Midbrain (tissue), 1 donor: Measurements from ENCODE around the gene SPRN.
"Not testable (repeated sequence)": the region's sequence is repeated elsewhere in the genome, so short reads cannot be mapped to it uniquely, and the experiment has no call there.

Experiments
- DNase-seq: peaks from one replicate; lab custom pipeline; 2025; lab: John Stamatoyannopoulos, UW

The SPRN gene

DNA sequence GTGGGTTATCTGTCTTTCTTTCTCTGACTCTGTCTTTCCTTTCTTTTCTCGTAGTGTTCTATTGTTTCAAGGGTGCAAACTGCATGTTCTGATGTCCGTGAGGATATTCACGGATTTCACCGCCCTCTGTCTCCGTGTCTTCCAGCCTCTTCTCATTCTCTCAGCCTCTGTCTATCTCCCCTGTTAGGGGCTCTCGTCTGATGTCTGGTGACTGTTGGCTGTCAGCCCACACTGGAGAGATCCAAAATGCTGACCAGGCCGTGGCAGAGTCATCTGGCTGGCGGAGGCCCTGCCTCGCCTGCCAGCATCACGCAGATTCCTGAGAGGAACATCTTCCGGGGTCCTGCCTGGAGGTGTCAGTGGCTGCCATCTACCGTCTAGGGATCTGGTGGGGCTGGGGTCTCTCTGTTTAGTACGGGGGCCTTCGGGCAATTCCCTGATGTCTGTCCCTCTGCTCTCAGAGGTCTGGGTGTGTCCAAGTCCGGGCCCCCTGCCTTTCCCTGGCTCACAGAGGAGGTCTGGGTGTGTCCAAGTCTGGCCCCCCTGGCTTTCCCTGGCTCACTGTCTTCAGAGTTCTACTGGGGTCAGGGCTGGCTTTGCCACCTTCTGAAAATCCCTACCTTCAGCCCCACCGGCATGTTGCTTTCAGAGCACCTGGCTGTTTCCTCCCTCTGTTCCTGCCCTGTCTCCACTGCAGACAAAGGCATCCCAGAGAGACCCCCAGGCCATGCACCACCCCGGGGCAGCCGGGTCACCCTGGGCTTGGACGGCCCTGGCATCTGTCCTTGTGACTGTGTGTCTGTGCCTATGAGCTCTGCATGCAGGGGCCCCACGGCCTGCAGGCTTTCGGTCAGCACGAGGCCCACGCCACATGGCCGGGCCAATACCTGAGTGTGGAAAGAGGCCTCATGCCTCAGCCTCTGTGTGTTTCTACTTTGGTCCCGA is 15.4 kb upstream of the SPRN start:
- DNase-seq: no peak

DNA sequence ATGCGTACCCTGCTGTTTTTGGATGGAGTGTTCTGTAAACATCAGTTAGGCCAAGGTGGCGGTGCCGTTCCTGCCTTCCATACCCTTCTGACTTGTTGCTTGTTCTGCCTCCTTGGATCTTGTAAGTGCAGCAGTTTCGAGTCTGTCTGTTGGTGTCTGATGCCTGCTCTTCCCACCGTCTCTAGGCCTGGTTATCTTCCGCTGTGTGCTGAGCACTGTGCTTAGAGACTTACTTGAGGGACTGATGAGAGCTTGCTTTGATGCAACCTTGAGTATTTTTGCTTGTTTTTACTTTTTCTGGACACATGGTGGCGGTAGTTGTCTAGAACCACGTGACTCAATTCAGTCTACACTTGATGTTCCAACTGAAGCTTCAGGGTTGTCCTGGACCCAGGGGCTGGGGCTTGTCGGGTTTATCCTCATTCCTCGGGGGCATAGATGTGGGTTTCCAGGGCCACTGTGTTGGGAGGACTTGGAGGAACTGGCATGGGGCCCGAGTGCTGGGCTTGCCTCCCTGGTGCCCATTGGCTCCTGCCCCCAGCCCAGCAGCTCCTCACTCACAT is 14.4 kb upstream of the SPRN start:
- DNase-seq: no peak

DNA sequence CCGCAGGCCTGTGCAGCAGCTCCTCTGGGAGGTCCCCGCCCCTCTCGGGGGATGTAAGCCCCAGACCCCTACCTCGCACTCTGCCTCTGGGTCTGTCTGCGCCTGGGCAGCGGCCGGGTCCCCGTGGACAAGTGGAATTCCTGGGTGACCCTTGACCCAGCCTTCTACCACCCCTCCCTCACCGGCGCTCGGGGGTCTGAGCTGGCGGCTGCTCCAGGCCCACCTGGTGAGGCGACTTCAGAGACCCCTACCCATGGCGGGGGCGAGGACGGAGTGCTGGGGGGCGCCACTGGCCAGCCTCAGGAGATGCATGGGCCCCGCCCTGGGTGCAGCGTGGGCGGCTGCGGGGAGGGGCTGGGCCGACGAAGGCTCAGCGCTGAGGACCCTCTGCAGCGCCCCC is 8.4 kb upstream of the SPRN start:
- DNase-seq: not testable (repeated sequence)

DNA sequence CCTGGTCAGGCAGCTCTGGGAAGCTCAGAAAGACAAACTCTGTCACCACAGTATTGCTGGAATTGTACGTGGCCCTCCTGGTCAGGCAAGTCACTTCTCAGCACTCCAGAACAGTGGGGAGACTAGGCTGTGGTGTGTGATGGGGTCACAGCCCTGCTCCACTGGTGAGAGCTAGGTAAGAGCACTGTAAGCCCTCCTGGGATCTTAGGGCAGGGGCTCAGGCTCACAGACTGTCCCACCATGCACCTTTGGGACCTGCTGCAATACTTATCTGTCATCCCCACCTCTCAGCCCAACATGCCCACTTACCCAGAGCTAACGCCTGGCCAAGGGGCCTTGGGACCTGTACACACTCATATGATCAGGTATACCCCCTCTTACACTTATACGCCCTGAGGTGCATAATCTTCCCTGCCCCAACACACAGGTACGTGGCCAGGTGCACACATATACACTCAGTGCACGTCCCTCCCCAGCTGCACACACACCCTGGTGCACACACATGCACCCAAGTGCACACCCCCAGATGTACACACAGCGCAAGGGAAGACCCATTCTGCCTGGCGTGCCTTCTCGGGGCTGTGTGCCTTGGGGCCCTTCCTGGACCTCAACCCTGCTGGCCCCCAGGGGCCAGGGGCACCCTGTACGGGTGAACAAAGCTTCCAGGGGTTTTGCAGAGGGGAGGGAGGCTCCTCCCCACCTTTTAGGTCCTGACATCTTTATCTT is 7.6 kb upstream of the SPRN start:
- DNase-seq: not testable (repeated sequence)

DNA sequence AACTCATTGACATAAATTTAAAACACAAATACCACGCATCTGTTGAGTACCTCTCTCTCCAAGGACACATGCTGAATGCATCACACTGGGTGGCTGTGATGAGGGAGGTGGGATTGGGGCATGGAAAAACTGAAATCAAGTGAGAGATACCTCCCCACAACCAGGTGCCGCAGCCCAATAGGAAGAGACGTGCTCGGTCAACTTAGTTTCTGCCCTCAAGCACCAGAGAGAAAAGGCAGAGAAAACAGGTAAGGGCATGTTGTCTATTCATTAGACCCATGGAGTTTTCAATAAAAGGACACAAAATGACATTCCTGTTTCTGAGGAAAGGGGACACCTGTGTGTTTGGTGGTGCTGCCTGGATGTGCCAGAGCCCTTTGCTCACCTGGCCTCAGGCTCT is 5.1 kb upstream of the SPRN start:
- not testable (repeated sequence) for DNase-seq

DNA sequence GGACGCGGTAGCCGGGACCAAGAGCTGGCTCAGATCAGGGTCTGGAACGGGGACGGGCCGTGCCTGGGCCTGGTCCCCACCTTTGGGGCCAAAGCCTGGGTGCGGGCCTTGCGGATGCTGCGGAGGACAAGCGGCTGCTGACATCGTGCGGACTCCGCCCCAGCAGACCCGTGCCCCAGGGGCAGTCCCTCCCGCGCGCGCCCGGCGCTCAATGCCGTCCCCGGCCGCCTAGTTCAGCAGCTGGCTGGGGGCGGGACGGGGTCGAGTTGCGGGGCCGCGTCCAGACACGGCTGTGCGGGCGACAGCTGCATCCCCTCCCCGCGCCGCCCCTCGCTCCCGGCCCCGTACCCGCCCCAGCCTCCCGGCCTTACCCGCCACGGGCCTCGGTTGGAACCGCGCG is 323 bp downstream of the SPRN start:
- DNase-seq: not testable (repeated sequence)

DNA sequence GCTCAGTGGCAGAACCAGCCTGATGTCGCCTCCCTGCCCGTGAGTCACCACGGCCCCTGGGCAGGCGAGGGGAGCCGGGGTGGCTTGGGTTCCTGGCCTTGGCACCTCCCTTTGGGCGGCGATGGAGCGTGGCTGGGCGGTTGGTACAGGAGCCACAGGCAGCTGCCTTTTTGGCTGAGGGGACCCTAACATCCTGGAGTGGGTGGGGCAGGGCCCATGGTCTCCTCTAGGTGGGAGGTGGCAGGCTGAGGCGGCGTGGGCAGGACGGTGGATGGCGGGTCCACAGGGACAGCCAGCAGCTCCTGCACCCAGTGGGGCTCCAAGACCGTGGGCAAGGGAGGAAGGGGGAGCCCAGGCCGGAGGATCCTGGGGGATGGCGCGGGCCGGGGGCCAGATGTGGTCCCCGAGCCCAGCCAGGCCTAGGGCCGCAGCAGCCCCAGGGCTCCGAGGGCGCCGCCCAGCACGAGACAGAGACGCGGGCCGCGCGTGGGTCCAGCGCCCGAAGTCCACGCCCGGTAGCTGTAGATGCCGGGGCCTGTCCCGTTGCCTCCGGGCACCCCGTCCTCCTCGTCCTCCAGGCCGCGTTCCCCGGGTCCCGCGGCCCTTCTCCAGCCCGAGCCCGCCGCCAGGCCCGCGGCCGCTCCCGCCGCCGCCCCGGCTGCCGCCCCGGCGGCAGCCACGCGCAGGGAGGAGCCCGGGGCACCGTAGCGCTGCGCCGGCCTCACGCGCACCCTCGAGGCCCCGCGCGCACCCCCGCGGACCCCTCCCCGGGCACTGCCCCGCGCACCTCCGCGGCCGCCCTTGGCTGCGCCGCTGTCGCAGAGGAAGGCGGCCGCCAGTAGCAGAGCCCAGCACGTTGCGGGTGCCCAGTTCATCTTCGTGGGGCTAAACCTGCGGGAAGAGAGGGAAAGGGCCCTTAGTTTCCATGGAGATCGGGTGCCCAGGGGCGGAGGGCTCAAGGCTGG is 1.3 kb downstream of the SPRN start:
- DNase-seq: no peak

DNA sequence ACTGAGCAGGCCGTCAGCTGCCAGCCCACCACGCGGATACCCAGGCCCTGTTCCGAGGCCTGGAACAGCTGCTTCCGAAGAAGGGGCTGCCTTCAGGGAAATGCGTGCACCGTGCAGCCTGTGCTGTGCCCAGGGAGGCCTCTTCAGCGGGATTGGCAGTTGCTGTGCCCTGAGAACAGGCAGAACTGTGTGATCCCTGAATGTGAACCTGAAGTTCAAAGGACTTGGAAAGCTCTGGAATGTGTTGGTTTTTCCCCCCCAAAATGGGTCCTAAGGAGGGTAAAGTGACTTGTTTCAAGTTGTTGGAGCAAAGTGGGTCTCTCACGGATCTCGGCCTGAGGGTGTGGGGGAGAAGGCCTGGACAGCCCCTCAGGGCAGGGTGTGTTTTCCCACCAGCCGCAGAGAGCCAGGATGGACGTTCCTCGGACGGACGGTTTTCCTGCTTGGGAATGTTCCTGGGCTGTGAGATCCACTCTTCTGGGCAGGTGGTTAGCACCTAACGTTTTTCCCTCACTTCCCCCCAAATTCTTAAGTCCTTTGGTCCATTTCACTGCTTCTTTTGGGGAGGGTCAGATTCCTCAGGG is 2.1 kb downstream of the SPRN start:
- DNase-seq: no peak

DNA sequence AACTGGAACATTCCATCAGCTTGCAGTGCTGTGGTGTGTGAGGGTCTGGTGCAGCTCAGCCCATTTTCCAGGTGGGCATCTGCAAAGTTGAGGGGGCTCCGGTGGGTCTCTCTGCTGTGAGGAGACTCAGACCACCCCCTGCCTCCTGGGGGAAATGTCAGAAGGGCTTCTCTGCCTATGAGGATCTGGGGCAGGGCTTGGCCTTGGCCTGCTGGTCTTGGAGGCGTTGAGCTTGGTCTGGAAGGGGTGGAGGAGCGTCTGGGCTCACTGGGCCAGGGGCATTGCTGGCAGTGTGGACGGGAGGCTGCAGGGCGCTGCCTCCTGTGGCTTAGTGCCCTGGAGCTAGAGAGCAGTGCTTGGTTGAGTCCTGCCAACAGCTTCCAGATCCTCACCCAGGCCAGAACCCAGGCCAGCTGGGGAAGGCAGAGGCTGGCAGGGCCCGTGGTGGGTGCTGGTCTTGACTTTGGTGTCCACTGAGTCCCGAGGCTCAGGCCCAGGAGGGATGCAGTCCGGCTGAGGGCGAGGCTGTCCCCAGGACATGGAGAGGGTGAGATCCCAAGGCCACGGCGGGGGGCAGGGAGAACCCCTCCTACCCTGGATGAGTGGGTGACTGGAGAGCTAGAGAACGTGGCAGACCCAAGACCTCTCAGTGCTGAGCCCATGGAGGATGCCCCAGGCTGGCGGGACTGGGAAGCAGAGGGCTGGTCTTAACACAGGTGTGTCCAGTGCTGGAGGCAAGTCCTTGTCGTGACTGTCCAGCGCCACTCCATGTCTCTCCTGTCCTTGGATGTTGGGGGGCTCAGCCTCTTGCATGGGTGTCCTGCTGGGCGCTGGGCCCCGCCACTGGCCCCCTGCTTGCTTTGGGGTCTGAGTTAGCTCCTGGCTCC is 2.8 kb downstream of the SPRN start:
- no peak for DNase-seq

DNA sequence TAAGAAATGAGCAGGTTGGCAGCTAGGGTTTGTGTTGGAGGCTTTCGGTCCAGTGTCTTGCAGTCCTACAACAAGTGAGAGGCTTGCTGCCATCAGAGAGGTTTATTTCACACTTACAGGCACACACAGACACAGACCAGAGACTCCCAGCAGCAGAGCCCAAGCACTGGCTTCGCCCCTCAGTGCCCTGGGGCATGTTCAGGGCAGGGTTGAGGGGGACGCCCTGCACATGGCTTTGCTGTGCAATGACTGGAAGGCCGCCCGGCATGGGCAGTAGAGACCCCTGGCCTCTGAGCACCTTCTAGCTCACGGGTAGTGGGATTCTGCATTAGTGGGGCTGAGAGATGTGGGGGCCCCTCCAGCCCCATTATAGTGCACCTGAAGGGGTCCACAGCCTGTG is 3.8 kb downstream of the SPRN start:
- no peak for DNase-seq

DNA sequence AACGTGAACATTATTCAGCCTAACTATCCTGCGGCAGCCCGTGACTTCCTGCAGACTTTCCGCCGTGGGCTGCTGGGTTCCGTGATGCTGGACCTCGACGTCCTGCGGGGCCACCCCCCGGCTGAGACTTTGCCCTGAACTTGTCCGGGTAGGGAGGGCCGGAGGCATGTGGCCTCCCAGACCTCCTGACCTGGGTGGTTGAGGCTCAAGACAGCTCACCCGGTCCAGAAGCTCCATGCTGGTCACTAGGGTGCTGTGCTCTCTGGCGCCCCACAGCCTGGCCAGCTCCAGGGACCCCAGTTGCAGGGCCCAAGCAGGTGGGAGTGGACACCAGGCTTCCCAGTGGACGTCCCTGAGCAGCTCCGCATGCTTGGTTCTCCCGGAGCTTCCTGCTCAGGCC is 4.4 kb downstream of the SPRN start:
- no peak for DNase-seq

DNA sequence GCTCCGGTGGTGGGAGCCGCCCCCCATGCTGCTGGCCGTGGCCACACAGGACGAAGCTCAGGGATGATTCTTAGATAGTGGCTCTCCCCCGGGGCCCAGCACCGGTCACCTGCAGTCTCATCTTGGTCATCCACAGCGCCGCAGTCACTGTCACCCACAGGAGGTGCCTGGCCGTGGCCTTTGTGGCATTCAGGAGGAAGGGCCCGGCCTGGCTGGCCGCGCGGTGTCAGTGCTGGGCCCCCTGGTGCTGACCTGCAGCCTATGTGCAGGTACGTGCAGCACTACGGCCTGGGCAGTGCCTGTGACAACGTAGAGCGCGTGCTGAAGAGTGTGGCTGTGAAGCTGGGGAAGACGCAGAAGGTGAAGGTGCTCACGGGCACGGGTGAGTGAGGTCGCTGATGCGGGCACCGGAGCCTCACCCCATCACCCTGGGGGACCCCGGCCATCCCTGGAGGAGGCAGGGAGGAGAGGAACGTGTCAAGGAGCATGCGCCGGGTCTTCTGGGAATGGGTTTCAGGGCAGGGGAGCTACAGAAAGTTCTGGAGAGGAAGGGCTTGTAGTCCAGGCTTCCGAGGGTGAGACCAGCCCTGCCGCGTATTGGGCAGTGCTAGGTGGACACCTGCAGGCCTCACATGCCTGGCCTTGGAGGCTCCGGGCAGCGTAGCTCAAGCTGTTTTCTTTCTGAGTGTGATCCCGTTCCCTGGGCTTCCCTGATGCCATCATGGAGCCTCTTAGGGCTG is 5.0 kb downstream of the SPRN start:
- DNase-seq: no peak

DNA sequence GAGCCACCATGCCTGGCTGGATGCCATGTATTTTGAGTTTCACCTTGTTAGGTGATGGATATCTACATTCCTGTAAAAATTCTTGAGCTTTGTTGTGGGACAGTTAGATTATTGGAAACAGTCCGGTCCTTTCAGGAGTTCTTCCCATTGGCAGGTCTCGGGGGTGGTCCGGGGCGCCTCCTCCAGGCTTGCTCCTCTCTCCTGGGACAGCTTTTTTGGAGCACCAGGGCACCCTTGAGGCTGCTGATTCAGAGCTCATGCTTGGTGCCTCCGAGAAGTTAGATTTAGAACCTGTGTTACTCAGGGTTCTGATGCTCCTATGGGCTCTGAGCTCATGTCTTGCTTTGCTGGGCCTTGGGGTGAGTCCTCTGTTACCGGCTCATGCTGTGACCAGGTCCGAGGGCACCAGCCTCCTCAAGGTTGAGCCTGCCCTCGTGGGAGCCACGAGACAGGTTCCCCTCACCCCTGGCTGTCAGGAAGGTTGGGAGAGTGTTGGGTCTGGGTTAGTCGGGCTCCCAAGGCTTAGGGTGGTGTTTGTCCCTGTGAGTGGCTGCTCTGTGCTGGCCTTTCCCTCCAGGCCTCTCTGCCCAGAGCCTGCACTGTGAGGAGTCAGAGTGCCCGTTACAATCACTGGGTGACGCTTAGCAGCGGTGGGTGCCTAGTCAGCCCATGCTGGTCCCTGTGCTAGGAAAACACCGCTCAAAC is 6.0 kb downstream of the SPRN start:
- no peak for DNase-seq

DNA sequence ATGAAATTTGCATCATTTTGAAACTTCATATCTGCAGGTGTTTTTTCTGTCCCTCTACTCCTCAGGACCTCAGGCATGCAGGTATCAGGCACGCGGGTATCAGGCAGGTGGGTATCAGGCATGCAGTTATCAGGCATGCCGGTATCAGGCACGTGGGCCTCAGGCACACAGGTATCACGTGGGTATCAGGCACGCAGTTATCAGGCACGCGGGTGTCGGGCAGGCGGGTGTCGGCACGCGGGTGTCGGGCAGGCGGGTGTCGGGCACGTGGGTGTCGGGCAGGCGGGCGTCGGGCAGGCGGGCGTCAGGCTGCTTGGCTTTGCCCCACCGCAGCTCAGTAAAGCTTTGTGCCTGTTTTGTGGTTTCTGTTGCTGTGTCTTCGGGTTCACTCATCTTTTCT is 8.7 kb downstream of the SPRN start:
- no peak for DNase-seq

DNA sequence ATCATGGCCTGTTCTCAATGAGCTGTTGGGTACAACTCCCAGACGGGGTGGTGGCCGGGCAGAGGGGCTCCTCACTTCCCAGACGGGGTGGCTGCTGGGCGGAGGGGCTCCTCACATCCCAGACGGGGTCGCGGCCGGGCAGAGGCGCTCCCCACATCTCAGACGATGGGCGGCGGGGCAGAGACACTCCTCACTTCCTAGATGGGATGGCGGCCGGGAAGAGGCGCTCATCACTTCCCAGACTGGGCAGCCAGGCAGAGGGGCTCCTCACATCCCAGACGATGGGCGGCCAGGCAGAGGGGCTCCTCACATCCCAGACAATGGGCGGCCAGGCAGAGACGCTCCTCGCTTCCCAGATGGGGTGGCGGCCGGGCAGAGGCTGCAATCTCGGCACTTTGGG is 10.0 kb downstream of the SPRN start:
- DNase-seq: not testable (repeated sequence)

DNA sequence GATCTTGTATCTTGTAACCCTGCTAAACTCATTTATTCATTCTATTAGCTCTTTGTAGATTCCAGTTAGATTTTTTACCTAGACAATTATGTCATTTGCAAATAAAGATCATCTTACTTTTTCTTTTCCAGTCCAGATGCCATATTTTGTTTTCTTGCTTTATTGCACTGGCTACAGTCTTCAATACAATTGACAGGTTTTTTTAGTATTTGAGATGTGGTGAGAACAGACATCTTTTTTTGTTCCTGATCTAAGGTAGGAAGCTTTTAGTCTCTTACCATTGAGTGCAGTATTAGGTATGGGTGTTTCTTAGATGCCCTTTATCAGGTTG is 12.1 kb downstream of the SPRN start:
- DNase-seq: no peak

DNA sequence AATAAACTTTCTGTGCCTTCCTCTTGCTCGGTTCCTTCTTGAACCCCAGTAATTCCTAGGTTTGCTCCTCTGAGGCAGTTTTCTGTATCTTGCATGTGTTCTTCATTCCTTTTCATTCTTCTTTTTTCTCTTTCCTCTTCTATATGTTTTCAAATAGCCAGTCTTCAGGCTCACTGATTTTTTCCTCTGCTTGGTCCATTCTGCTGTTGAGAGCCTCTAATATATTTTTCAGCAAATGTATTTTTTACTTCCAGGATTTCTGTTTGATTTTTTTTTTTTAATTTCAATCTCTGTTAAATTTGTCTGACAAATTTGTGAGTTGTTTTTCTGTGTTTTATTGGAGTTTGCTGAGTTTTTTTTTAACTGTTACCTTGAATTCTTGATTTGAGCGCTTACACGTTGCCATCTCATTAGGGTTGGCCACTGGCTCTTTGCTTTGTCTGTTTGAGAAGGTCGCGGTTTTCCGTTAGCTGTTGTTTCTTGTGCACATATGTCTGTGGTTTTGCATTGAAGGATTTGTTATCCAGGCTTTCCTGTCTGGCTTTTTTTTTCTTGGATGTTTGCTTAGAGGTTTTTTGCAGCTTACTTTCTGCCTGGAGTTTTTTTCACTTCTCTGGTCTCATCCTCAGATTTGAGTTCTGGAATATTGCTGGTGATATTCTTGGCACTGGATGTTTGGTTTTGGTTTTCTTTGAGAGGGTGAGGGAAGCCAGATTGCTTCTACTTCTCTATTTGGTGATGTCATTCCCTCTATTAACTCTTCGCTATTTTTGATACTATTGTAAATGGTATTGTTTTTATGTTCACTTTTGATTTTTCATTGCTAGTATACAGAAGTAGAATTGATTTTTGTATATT is 12.7 kb downstream of the SPRN start:
- DNase-seq: no peak

DNA sequence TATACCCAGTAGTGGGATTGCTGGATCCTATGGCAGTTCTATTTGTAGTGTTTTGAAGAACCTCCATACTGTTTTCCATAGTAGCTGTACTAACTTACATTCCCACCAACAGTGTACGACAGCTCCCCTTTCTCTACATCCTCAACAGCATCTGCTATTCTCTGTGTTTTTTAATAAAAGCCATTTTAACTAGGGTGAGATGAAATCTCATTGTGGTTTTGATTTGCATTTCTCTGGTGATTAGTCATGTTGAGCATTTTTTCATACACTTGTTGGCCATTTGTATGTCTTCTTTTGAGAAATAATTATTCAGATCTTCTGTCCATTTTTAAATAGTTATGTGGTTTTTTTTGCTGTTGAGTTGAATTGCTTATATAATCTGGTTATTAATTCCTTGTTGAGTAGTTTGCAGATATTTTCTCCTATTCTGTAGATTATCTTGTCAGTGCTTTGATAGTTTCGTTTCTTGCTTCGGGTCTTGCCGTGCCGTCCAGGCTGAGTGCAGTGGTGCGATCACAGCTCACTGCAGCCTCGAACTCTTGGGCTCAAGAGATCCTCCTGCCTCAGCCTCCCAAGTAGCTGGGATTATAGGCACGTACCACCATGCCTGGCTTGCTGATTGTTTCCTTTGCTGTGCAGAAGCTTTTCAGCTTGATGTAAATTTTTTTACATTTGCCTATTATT is 18.4 kb downstream of the SPRN start:
- DNase-seq: no peak
